ENCODE measurements around the gene DZANK1. TPM values are rescaled to one million over a fixed set of nuclear protein-coding genes. Genes with fewer than 3 reads are reported as not detected.

The DZANK1 gene
- total RNA-seq, result 0.65 and 0.72 TPM in 2 replicates

DNA sequence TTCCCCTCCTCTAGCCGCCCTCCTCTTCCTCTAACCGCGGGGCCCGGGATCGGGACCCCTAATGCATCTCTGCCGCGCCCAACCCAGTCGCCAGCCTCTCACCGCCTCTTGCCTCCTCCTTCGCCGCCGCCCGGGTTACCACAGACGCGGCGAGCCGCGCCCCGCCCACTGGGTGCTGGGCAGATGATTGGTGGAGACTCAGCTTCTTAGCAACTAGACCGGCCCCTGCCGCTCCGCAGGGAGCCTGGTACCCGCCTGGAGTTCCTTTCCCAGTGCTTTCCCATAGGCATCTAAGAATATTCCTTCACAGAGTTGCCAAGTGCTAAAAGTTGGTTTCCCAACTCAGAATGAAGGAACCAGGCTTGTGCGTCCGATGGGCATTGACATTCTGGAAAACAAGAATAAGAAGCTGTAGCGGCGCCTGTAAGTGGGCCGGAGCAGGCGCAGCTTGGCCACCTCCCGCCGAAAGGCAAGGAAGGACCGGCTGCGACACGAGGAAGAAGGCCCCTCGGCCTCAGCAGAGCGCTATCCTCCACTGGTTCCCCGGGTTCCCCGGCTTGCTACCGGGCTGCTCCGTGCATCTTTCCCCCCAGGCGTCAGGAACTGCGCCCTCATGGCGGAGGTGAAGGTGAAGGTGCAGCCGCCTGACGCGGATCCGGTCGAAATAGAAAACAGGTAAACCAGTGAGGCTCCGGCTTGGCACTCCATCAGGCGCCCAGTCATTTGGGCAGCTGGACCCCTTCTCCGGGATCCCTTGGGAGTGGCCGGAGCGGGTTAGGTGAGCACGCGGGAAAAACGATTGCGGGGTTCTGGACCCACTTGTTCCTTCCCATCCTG lies at the start of gene DZANK1, which contains the start of gene POLR3F:
Gene DZANK1, minus strand, starts transcription at position 137 of the 837 bp plus-strand sequence. CDS start 1,672 bp downstream, outside the sequence.
Gene POLR3F, plus strand, starts transcription at position 497 of the 837 bp plus-strand sequence. Its CDS starts 117 bp downstream, at position 614.

DNA sequence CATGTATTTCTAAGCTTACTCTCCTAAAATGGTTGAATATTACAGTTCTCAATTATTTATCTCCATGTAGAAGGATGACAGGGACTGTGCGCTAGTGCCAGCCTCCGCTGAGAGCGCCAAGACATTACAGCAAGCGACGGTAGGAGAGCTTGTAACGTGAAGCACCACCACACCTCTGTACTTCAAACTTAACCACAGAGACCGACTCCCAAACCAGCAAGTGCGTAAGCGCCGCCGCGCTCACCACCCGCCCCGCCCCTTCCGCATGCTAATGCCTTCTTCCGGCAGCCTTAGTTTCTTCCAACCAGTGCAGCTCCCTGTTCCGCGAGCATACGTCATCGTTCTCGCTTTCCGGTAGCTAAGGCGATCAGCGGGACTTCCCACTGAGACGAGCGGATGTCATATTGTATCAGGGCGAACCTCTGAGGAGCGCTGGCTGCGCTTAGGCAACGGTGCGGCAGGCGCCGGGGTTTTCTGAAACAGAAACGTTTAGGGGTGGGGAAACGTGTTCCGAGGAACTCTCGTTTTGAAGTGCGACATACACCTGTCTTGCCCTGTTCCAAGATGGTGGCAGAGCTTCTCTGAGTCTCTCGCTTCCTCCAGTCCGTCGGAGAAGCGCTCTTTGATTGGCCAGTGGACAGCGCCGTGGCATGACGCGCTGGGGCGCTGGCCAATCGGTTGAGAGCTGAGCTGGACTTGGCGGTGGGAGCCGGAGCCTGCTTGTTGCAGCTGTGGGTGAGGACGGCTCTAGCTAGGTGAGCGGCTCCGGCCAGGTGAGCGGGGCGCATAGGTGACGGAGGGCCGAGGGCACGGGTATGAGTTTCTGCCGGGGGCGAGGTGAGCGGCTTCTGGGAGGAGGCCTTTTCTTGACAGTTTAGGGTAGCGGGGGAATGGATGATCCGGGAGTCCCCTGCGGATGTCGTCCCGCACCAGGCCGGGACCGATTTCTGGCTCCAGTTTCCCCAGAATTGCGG lies 40.7 kb upstream of the DZANK1 start, which contains the start of gene SEC23B:
Gene SEC23B, plus strand, starts transcription at position 723 of the 974 bp plus-strand sequence. CDS start 2,896 bp downstream, outside the sequence.

DNA sequence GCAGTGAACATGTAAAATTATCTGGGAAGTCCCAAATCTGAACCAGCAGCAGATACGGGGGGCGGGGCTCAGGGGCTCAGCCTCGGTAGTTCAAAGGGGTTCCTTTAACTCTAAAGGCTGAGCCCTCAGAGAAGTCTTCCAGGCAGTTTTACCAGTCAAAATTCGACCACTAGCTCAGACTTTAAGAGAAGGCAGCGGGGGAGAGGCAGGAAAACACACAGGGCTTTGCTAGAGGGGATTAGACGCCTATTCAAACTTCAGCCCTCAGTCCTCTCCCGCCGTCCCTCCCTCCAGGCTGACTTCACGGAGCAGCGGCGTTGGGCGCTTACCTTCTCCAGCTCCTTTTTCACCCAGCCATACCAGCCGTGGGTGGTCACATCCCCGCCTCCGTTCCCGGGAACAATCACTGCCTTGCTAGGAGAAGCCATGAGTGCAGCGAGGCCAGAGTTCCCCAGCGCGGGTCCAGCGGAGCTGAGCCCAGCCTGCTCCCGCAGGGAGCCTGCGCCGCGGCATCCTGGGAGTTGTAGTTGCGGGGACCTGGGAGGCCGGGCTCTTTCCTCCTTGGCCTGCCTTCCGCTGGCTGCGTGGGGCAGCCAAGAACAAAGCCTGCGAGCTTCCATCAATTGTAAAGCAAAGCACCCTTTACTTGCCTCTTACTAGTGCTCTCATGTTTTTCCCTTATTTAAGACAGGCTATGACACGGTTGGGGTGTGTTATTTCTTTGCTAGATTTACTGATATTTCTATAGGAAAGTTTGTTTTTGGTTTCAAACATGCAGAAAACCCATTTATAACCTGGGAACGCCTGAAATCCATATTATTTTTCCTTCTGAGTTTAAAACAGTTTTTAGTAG lies 30.1 kb upstream of the DZANK1 start, which contains the start of gene RBBP9:
Gene RBBP9, minus strand, starts transcription at position 486 of the 853 bp plus-strand sequence. Its CDS starts 58 bp downstream, at position 428.

Other genes starting within 250 kb of the DZANK1 start
- gene ZNF133, start 178.5 kb downstream of the DZANK1 start, total RNA-seq, result 11.9 and 22.5 TPM in 2 replicates
- gene POLR3F, start 360 bp upstream of the DZANK1 start, total RNA-seq, result 8.8 and 9.3 TPM in 2 replicates
- 13.4 and 16.2 TPM in 2 replicates for gene RBBP9, start 30.2 kb upstream of the DZANK1 start, total RNA-seq
- 24.1 and 48.0 TPM in 2 replicates for gene SEC23B, start 40.9 kb upstream of the DZANK1 start, total RNA-seq
- gene SMIM26, start 100.4 kb upstream of the DZANK1 start, total RNA-seq, result 75.1 and 172 TPM in 2 replicates
- gene DTD1, start 121.0 kb upstream of the DZANK1 start, total RNA-seq, result 44.9 and 93.6 TPM in 2 replicates